T-cell (primary cell): Measurements from ENCODE around the gene SUPT3H. TPM values are rescaled to one million over a fixed set of nuclear protein-coding genes. Genes with fewer than 3 reads are reported as not detected.
"Not testable (repeated sequence)": the region's sequence is repeated elsewhere in the genome, so short reads cannot be mapped to it uniquely, and the experiment has no call there.

Source experiments
- ATAC-seq, 4 experiments: fragments of 200-7000 bp in 3 of 4; fragments of 150-1000 bp in 1 of 4; cut with Tn5 transposase; replicated peaks in 1 of 4; 1 replicate in 3 of 4; 2 replicates in 1 of 4; pipeline ENCODE4 v1.10.0; 2021; ENCODE audit warnings: moderate library complexity in 3 of 4, mild to moderate bottlenecking in 2 of 4, moderate number of reproducible peaks in 1 of 4
- CTCF ChIA-PET, 2 donors: fragments of 300-600 bp; sonication (Branson Sonifier 250); formaldehyde crosslinking; loops; one replicate each; lab custom pipeline; 2022; ENCODE audit warnings: antibody characterized with exemption in 2 of 2; lab: Charles Lee
- POLR2A ChIA-PET, 2 donors: fragments of 300-600 bp; sonication (Branson Sonifier 250); formaldehyde crosslinking; loops; one replicate each; lab custom pipeline; 2022; ENCODE audit warnings: antibody characterized with exemption in 2 of 2; lab: Charles Lee
- DNase-seq, 35 experiments: peaks; one replicate each; pipeline versions ENCODE4 v3.0.0 to v3.0.0-alpha.2; 2013 to 2023
- H3K27ac ChIP-seq: one replicate; pipeline ENCODE4 v1.5.1; 2013; ENCODE audit warnings: low read length
- H3K27me3 ChIP-seq, 2 experiments: replicated peaks in 1 of 2; 1 replicate in 1 of 2; 2 replicates in 1 of 2; pipeline versions ENCODE4 v1.6.1 to v1.7.0; 2013; ENCODE audit warnings: low read length in 1 of 2, mixed read lengths in 1 of 2; ENCODE audit not compliant: control insufficient read depth in 2 of 2, insufficient read depth in 2 of 2; ENCODE audit errors: extremely low read depth in 1 of 2
- H3K36me3 ChIP-seq, 2 donors: 1 replicate in 1 of 2; 2 replicates in 1 of 2; pipeline versions ENCODE4 v1.6.1 to v1.7.0; 2013; ENCODE audit warnings: low read length in 1 of 2; ENCODE audit not compliant: control insufficient read depth in 2 of 2, insufficient read depth in 1 of 2; ENCODE audit errors: extremely low read depth in 1 of 2
- H3K4me1 ChIP-seq, 2 experiments: 1 replicate in 1 of 2; 2 replicates in 1 of 2; pipeline versions ENCODE4 v1.6.1 to v1.7.0; 2013; ENCODE audit warnings: low read length in 2 of 2, mixed read lengths in 1 of 2; ENCODE audit not compliant: insufficient read depth in 2 of 2, control insufficient read depth in 1 of 2; ENCODE audit errors: extremely low read depth in 1 of 2
- H3K4me3 ChIP-seq, 2 donors: 1 replicate in 1 of 2; 2 replicates in 1 of 2; pipeline versions ENCODE4 v1.5.1 to v1.7.0; 2013; ENCODE audit warnings: mild to moderate bottlenecking in 2 of 2, low read length in 1 of 2, moderate library complexity in 1 of 2; ENCODE audit not compliant: control insufficient read depth in 1 of 2; ENCODE audit errors: extremely low read depth in 1 of 2
- H3K9me3 ChIP-seq: 2 replicates; pipeline ENCODE4 v1.7.0; 2013
- H3K27ac Mint-ChIP-seq, 2 donors: one replicate each; pipeline ENCODE4 v1.8.0; 2020 to 2021; ENCODE audit warnings: mild to moderate bottlenecking in 2 of 2, mixed read lengths in 2 of 2
- H3K27me3 Mint-ChIP-seq, 2 donors: one replicate each; pipeline ENCODE4 v1.8.0; 2021 to 2022; ENCODE audit warnings: mixed read lengths in 2 of 2
- H3K36me3 Mint-ChIP-seq: one replicate; pipeline ENCODE4 v1.8.0; 2021; ENCODE audit warnings: mixed read lengths
- H3K4me1 Mint-ChIP-seq, 3 donors: one replicate each; pipeline ENCODE4 v1.8.0; 2020 to 2022; ENCODE audit warnings: mixed read lengths in 3 of 3, mild to moderate bottlenecking in 1 of 3
- H3K4me3 Mint-ChIP-seq, 3 donors: one replicate each; pipeline ENCODE4 v1.8.0; 2020 to 2022; ENCODE audit warnings: mild to moderate bottlenecking in 3 of 3, mixed read lengths in 3 of 3, moderate library complexity in 3 of 3
- H3K9me3 Mint-ChIP-seq, 3 donors: one replicate each; pipeline ENCODE4 v1.8.0; 2020 to 2022; ENCODE audit warnings: mixed read lengths in 3 of 3
- WGBS: methylation state at CpG from one replicate; pipeline ENCODE4 v1.1.5; 2013; ENCODE audit warnings: missing lambda C conversion rate; ENCODE audit not compliant: insufficient coverage; 5-methylcytosine and 5-hydroxymethylcytosine counted together
- total RNA-seq, 35 experiments: library from RNA in 6 of 35; stranded (reverse) in 6 of 35; fragments of 120-200 nt in 1 of 35; gene quantifications; one replicate each; pipeline versions ENCODE4 v1.2.1 to v1.2.4 and lab custom pipeline; 2013 to 2026

The SUPT3H gene
- total RNA-seq, 5 donors from 2014 or later (not counting 1 experiment from before 2014, with no cell fraction given): 9.3 to 12.9 (median 10.7) TPM

GRCh38 chr6:45184937-45185336, 192.8 kb downstream of the SUPT3H start:
- ATAC-seq: no peak
- WGBS: no CpG with 5 or more reads among the region's 4 CpGs
- H3K4me3 Mint-ChIP-seq: peak overlapping the region in 1 of 3 donors; percentile 44

GRCh38 chr6:45184040-45184439, 193.7 kb downstream of the SUPT3H start:
- Mint-ChIP-seq H3K27me3 (no peaks in the 10 kb centered on the region), H3K4me3 (no peak overlapping the region), H3K27ac (no peak overlapping the region), H3K36me3 (no peaks in the 10 kb centered on the region), H3K4me1 (peaks cover 26 to 29% (median 27%) of the 10 kb centered on the region in 3 donors), H3K9me3 (no peaks in the 10 kb centered on the region)
- no peaks in the 10 kb centered on the region for H3K27me3 ChIP-seq
- CTCF ChIA-PET: interaction anchor here in 1 of 2 donors (0.5 kb wide), 1 partner anchor 109 kb away, joined by 3 read pairs; no protein-coding TSS in a partner anchor
- no CpG with 5 or more reads among the region's 4 CpGs for WGBS
- H3K4me1 ChIP-seq: peaks cover 4 to 10% of the 10 kb centered on the region in 2 experiments
- H3K4me3 ChIP-seq: no peak overlapping the region
- ATAC-seq: no peak
- POLR2A ChIA-PET: no interaction called here
- no peaks in the 10 kb centered on the region for H3K36me3 ChIP-seq
- no peak for DNase-seq
- H3K9me3 ChIP-seq: no peaks in the 10 kb centered on the region
- H3K27ac ChIP-seq: no peak overlapping the region

More at GRCh38 chr6:45184937-45185336, 192.8 kb downstream of the SUPT3H start:
- CTCF ChIA-PET: interaction anchor here in 1 of 2 donors (0.5 kb wide), 1 partner anchor 108 kb away, joined by 3 read pairs; no protein-coding TSS in a partner anchor
- H3K27me3 Mint-ChIP-seq: no peaks in the 10 kb centered on the region
- no peaks in the 10 kb centered on the region for H3K36me3 ChIP-seq
- H3K9me3 ChIP-seq: no peaks in the 10 kb centered on the region
- peaks cover 26 to 29% (median 27%) of the 10 kb centered on the region in 3 donors for H3K4me1 Mint-ChIP-seq
- DNase-seq: no peak
- H3K4me1 ChIP-seq: peaks cover 4 to 10% of the 10 kb centered on the region in 2 experiments
- POLR2A ChIA-PET: no interaction called here
- H3K27ac ChIP-seq: no peak overlapping the region
- no peak overlapping the region for H3K4me3 ChIP-seq
- no peaks in the 10 kb centered on the region for H3K36me3 Mint-ChIP-seq
- H3K27ac Mint-ChIP-seq: no peak overlapping the region
- no peaks in the 10 kb centered on the region for H3K9me3 Mint-ChIP-seq
- no peaks in the 10 kb centered on the region for H3K27me3 ChIP-seq

GRCh38 chr6:45176373-45176772, 201.4 kb downstream of the SUPT3H start:
- H3K27me3 ChIP-seq, H3K9me3 Mint-ChIP-seq, H3K4me1 ChIP-seq, ATAC-seq, H3K36me3 Mint-ChIP-seq, DNase-seq, H3K27ac Mint-ChIP-seq, H3K27me3 Mint-ChIP-seq, H3K4me3 ChIP-seq, POLR2A ChIA-PET, H3K36me3 ChIP-seq, H3K27ac ChIP-seq, H3K9me3 ChIP-seq, CTCF ChIA-PET: not testable (repeated sequence)
- peak overlapping the region in 1 of 3 donors; percentile 29 for H3K4me3 Mint-ChIP-seq
- WGBS: no CpG with 5 or more reads among the region's 9 CpGs
- H3K4me1 Mint-ChIP-seq: peaks cover 16 to 23% (median 21%) of the 10 kb centered on the region in 3 donors

GRCh38 chr6:45175272-45175671, 202.5 kb downstream of the SUPT3H start:
- ChIA-PET POLR2A (no interaction called here), CTCF (interaction anchor here in 1 of 2 donors (0.5 kb wide), 1 partner anchor 322 kb away, joined by 3 read pairs; no protein-coding TSS in a partner anchor)
- Mint-ChIP-seq H3K27ac (no peak overlapping the region), H3K4me1 (peaks cover 16 to 23% (median 21%) of the 10 kb centered on the region in 3 donors), H3K36me3 (no peaks in the 10 kb centered on the region), H3K27me3 (no peaks in the 10 kb centered on the region), H3K9me3 (peaks cover 0 to 2% (median 0%) of the 10 kb centered on the region in 3 donors), H3K4me3 (no peak overlapping the region)
- no CpG with 5 or more reads among the region's 7 CpGs for WGBS
- no peak for ATAC-seq
- no peak overlapping the region for H3K4me3 ChIP-seq
- no peak for DNase-seq
- H3K4me1 ChIP-seq: no peaks in the 10 kb centered on the region
- no peaks in the 10 kb centered on the region for H3K36me3 ChIP-seq
- no peak overlapping the region for H3K27ac ChIP-seq
- H3K27me3 ChIP-seq: no peaks in the 10 kb centered on the region
- no peaks in the 10 kb centered on the region for H3K9me3 ChIP-seq

GRCh38 chr6:45174045-45174444, 203.7 kb downstream of the SUPT3H start:
- POLR2A ChIA-PET: no interaction called here
- ATAC-seq (no peak), DNase-seq (no peak)
- Histone ChIP-seq H3K9me3 (no peaks in the 10 kb centered on the region), H3K4me3 (no peak overlapping the region), H3K27ac (no peak overlapping the region), H3K27me3 (no peaks in the 10 kb centered on the region), H3K36me3 (no peaks in the 10 kb centered on the region), H3K4me1 (no peaks in the 10 kb centered on the region)
- H3K36me3 Mint-ChIP-seq: no peaks in the 10 kb centered on the region
- no peak overlapping the region for H3K27ac Mint-ChIP-seq
- no CpG with 5 or more reads among the region's 3 CpGs for WGBS
- CTCF ChIA-PET: no interaction called here
- no peaks in the 10 kb centered on the region for H3K27me3 Mint-ChIP-seq
- H3K9me3 Mint-ChIP-seq: peaks cover 0 to 2% (median 0%) of the 10 kb centered on the region in 3 donors
- H3K4me3 Mint-ChIP-seq: no peak overlapping the region
- H3K4me1 Mint-ChIP-seq: peaks cover 16 to 23% (median 21%) of the 10 kb centered on the region in 3 donors

- POLR2A ChIA-PET: no interaction called here
- no peak overlapping the region for H3K4me3 ChIP-seq
- peaks cover 11 to 18% (median 14%) of the 10 kb centered on the region in 3 donors for H3K4me1 Mint-ChIP-seq
- no peaks in the 10 kb centered on the region for H3K9me3 ChIP-seq
- H3K4me3 Mint-ChIP-seq: no peak overlapping the region
- no peak overlapping the region for H3K27ac ChIP-seq
- no peaks in the 10 kb centered on the region for H3K27me3 Mint-ChIP-seq
- H3K27ac Mint-ChIP-seq: no peak overlapping the region
- DNase-seq (no peak), ATAC-seq (no peak)
- no peaks in the 10 kb centered on the region for H3K27me3 ChIP-seq
- no peaks in the 10 kb centered on the region for H3K36me3 Mint-ChIP-seq
- H3K4me1 ChIP-seq: no peaks in the 10 kb centered on the region
- no CpG with 5 or more reads among the region's 1 CpG for WGBS
- H3K9me3 Mint-ChIP-seq: peaks cover 0 to 2% (median 0%) of the 10 kb centered on the region in 3 donors
- H3K36me3 ChIP-seq: no peaks in the 10 kb centered on the region
- CTCF ChIA-PET: interaction anchor here in 1 of 2 donors (0.7 kb wide), 1 partner anchor 204 kb away, joined by 3 read pairs; no protein-coding TSS in a partner anchor
Observed at GRCh38 chr6:45171380-45171779, 206.4 kb downstream of the SUPT3H start.
